NCI-H345 (cell line): ENCODE data around the gene TNNC2.
A peak's percentile ranks its signal among the peaks of the same experiment; 100 is the strongest.
"Not testable (repeated sequence)": the region's sequence is repeated elsewhere in the genome, so short reads cannot be mapped to it uniquely, and the experiment has no call there.

Experiments used
- DNase-seq: peaks from one replicate; lab custom pipeline; 2025; lab: John Stamatoyannopoulos, UW

Gene TNNC2

DNA sequence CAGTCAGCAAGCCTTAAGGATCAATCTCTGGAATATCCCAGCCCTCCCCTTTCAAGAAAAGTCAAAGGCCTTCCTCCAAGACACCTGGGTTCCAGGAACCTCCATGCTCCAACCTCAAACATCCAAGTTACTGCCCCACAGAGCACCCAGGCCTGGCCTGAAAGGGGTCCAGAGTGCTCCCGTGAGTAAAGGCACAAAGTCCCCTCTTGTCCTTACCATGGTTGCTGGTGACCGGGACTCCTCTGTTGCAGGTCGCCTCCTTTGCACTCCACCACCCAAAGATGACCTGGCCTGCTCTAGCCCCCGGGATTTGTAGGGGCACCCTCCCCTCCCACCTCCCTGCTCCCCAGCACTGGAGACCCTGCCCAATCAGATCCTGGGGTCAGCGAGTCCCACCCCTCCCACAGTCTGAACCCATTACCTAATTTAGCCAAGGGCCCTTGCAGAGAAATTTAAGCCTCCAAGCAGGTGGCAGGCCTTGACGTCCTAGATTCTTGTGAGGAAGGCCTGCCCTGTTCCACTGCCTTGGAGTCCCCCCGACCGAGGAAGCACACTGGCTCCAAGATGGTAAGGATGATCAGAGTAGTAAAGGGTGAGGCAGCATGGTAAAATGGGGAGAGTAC lies at the start of gene TNNC2:
Gene TNNC2 (minus strand): TSS at position 283 of the 623 bp plus-strand sequence. CDS start 64 bp downstream, at position 219.
- DNase-seq = no peak

DNA sequence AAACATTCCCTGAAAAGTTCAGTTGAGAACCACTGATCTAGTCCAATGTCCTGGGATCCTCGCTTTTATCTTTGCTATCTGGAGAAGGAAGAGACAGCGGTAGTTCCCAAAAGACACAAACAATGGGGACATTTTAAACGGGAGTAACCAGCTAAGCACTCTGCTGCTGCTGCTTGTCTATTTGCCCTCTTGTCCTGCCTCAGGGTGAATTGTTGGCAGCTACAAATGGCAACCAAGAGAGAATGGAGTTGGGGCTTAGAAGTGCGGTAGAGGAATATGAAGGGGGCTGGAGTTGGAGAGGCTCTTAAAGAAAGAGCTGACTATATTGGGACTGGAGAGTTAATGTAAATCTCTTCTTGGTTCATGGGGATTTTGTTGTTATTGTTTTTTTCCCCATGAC lies 47.5 kb upstream of the TNNC2 start:
- no peak for DNase-seq

DNA sequence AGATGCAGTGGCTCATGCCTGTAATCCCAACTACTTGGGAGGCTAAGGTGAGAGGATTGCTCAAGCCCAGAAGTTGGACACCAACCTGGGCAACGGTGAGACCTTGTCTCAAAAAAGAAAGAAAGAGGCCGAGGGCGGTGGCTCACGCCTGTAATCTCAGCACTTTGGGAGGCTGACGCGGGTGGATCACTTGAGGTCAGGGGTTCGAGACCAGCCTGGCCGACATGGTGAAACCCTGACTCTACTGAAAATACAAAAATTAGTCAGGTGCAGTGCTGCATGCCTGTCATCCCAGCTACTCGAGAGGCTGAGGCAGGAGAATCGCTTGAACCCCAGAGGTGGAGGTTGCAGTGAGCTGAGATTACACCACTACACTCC lies 47.0 kb upstream of the TNNC2 start:
- not testable (repeated sequence) for DNase-seq

DNA sequence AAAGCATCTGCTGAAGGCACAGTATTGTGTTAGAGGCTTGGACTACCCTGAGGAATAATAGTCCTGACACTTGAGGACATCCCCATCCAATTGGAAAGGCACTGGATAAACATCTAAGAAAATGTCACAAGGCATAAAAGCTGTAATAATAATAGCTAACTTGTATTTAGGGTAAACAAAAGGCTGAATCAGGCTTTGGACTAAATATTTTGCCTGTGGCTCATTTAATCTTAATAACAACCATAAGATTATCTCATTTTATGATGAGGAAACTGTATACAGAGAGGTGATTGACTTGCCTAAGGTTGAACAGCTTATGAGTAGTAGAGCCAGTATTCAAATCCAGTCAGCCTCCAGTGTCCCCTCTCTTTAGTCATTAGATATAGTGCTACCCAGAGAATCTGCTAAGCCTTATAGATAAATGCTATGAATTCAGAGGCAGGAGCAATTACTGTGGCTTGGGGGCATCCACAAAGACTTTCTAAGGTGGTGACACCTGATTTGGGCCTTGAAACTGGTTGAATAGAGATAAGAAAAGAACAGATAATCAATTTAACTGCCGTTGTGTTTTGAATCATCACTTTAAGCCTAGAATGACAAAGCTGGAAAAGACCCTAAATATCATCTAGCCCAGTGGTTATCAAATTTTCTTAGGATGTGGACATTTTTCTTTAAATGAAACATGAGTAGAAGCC lies 46.4 kb upstream of the TNNC2 start:
- no peak for DNase-seq

DNA sequence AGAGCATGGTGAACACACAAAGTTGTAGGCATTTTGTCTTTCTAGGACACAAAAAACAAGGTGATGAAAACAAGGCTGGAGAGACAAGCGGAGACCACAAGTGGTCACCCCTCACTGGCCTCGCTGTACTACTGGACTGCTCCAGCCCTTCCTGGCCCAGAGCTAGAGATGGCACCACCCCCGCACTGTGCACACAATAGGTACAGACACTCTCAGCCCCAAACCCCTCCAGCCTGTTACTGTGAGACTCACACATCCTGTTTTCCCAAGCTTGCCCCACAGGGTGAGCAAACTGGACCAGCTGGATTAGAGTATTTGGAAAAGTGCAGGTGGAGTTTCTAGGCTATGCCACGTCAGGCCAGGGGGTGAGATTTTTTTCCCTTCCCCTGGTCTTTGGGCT lies 45.5 kb upstream of the TNNC2 start:
- no peak for DNase-seq

DNA sequence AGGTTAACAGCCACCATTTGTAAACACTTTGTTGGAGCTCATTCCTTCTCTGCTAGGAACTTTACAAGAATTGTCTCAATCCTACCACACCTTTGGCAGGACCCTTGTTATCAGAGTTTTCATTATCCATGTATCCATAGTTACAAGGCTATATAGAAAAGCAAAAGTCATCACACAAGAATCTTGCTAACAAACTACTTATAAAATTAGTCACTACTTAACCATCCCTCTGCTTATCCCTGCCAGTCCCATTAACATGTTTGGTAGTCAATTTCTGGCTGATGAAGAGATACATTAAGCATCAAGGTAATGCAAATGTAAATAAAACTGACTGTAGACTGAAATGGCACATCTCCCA lies 40.7 kb upstream of the TNNC2 start:
- no peak for DNase-seq

DNA sequence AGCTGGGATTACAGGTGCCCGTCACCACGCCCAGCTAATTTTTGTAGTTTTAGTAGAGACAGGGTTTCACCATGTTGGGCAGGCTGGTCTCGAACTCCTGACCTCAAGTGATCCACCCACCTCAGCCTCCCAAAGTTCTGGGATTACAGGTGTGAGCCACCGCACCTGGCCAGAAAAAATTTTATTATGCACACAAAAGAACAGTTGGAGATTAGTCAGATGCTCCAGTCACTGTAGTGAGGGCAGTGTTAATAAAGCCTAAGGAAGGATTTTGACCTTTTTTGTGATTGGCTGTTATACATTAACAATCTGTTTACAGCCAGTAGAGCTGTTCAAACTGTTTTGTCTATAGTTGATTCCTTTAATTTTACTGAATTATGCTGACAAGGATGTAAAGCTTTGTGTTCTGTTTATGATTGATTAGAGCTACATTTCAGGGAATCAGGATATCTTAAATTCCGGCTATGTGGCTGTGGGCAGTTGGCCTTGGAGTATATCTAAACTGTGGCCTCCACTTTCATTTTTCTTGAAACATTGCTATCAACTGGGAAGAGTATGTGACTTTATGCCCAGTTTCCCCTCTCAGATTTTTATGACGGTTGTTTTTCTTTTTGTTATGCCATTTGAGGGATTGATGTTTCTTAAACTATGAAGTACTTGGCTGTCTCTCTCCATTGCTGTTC lies 40.2 kb upstream of the TNNC2 start:
- no peak for DNase-seq

DNA sequence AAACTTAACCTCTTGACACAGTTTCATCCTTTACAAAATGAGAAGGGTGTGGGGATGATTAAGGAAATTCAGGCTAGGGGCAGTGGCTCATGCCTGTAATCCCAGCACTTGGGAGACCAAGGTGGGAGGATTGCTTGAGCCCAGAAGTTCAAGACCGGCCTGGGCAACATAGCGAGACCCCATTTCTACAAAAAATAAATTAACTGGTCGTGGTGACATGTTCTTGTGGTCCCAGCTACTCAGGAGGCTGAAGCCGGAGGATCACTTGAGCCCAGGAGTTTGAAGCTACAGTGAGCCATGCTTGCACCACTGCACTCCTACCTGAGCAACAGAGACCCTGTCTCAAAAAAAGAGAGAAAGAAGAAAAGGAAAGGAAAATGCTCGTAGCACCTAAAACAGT lies 39.3 kb upstream of the TNNC2 start:
- no peak for DNase-seq

DNA sequence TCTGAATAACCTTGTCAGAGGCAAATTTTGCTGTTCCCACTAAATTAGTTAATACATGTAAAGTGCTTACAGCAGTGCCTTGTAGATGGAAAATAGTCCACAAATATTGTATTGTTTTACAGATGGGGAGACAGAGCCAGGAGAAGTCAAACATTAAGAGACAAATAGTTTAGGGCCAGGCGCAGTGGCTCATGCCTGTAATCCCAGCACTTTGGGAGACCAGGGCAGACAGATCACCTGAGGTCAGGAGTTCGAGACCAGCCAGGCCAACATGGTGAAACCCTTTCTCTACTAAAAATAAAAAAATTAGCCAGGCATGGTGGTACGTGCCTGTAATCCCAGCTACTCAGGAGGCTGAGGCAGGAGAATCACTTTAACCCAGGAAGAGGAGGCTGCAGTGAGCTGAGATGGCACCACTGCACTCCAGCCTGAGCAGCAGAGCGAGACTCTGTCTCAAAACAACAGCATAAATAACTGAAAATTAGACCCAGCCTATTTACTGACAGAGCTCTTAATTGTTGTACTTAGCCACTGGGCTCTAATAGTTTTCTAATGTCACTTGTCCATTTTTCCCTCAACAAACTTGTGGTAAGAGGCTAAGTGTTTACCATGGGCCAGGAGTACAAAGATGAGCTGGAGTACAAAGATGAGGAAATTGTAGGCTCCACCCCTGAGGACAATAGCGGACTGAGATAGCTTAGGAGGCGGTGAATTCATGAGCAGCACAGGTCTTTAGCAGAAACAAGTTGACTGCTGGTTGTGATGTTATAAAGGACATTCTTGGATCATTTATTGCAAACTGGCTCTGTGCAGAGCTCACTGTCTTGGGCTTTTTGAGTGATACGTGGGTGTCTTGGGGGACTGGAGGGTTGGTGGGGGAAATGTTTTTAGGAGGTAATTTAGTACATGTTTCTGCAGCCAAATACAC lies 36.7 kb upstream of the TNNC2 start:
- DNase-seq = no peak

DNA sequence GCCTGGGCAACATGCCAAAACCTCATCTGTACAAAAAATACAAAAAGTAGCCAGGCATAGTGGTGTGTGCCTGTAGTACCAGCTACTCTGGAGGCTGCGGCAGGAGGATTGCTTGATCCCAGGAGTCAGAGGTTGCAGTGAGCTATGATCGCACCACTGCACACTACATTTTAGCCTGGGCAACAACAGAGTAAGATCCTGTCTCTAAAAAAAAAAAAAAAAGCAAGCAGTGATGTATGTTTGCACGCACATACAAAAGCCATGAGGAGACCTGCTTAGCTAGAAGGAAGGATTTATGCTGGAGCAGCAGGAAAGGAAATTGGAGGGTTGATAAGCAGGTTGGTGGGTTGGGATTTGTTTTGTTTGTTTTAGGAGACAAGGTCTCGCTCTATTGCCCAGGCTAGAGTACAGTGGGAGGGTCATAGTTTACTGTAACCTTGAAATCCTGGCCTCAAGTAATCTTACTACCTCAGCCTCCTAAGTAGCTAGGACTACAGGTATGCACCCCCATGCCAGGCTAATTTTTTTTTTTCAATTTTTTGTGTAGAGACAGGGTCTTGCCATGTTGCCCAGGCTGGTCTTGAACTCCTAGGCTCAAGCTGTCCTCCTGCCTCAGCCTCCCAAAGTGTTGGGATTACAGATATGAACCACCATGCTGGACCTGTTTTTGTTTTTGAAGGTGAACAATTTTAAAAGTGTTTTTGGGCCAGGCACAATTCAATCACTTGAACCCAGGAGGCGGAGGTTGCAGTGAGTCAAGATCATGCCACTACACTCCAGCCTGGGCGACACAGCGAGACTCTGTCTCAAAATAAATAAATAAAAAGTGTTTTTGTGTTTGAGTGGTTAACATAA lies 34.3 kb upstream of the TNNC2 start:
- DNase-seq = peak; percentile 85

DNA sequence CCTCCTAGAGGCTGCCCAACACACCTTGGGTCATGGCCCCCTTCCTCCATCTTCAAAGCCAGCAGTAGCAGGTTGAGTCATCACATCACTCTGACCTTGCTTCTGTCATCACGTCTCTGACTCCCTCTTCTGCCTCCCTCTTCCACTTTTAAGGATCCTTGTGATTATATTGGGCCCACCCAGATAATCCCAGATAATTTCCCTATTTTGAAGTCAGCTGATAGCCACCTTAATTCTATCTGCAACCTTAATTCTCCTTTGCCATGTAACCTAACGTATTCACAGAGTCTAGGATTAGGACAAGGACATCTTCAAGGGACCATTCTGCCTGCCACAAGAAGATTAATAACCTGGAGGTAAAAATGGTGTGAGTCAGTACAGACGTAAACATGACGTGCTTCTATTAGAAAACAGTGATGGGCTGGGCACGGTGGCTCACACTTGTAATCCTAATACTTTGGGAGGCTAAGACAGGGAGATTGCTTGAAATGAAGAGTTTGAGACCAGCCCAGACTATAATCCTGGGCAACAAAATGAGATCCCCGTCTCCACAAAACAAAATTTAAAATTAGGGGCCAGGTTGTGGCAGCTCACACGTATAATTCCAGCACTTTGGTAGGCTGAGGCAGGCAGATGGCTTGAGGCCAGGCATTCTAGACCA lies 33.6 kb upstream of the TNNC2 start:
- DNase-seq = peak; percentile 26

DNA sequence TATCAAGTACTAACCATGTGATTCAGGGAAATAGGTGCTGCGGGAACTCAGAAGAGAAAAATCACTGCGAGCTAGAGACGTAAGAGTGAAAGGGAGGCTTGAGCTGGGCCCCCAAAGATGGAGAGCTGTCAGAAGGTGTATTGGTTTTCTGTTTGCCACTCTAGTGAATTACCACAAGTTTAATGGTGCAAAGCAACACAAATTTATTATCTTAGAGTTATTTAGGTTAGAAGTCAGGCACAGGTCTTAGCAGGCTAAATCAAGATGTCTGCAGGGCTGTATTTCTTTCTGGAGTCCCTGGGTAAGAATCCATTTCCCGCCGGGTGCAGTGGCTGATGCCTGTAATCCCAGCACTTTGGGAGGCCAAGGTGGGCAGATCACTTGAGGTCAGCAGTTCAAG lies 32.8 kb upstream of the TNNC2 start:
- DNase-seq = no peak

DNA sequence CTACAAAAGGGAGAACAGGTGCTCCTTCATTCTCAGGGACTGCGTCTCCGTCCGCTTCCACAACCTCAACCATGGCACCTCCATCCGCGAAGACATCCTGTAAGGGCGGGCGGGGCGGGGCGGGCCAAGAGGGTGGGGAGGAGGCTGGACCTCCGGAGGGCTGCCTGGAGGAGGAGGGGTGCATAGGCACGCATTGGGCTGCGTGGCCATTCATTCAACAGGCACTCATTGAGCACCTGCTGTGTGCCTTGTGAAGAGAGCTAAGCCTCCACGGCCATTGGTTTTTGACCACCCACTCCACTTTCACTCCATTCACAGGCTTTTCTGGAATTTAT lies 30.7 kb upstream of the TNNC2 start:
- no peak for DNase-seq

DNA sequence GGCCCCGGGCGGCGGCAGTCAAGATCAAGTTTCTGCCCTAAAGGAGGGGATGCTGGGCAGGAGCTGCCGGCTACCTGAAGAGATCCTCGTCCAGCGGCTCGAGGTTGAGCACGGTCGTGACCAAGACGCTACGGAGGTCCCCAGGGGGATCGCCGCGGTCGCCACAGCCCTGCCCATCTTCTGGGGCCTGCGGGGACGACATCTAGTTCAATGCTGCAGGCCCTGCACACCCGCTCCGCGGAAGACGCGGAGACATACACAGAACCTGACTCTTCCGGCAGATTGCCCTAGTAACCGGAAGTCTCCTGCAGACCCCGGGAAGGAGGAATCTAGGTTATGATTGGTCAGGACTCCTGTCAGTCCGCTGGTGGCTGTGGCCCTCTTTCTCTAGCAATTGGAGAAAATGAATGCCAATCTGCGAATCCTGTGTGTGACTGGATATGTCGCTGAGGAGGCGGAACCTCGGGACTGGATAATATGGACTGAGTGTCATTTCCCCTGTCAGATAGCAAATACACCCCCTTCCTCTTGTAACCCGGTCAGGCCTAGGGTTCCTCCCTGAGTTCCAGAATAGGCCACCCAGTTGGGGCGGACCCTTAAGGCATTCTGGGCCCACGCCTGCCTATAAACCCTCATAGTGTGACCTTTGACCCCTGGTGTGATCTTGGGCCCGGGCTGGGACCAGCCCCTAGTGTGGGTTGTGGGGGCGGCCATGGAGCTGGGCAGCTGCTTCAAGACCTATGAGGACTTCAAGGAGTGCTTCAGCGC lies 30.2 kb upstream of the TNNC2 start, which contains the start of the genes ACOT8 and ZSWIM3:
Gene ACOT8 (minus strand): TSS at position 279 of the 768 bp plus-strand sequence. CDS start 77 bp downstream, at position 202.
Gene ZSWIM3 (plus strand): TSS at position 501 of the 768 bp plus-strand sequence. CDS start 212 bp downstream, at position 713.
- DNase-seq = peak; percentile 100

DNA sequence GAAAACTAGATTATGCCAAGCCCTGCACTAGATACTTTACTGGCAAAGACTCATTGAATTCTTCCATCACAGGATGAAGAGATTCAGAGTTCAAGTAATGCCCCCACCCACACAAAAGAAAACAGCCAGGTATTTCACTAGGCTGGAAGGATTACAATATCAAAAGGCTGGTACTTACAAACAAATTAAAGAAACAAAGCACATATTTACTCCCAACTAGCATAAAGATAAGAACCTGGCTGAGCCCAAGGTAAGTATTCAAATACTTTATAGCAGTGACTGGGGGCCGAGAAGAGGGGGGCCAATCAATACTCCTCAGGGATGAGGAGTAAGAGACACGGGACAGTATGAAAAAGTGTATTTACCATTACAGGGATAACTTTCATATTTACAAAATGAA lies 26.4 kb upstream of the TNNC2 start:
- DNase-seq = no peak

DNA sequence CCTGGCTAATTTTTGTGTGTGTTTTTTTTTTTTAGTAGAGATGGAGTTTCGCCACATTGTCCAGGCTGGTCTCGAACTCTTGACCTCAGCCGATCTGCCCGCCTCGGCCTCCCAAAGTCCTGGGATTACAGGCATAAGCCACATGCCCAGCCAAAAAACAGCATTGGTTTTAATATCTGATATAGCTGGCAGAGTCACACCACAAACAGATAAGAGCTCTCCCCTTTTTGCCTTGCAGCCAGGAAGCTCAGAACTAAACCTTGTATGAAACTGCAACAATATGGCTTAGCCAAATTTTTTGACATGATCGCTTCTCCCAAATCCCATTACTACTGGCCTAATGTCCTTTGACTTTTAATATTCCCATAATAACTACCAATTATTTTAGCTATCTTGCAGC lies 25.2 kb upstream of the TNNC2 start:
- DNase-seq = no peak

DNA sequence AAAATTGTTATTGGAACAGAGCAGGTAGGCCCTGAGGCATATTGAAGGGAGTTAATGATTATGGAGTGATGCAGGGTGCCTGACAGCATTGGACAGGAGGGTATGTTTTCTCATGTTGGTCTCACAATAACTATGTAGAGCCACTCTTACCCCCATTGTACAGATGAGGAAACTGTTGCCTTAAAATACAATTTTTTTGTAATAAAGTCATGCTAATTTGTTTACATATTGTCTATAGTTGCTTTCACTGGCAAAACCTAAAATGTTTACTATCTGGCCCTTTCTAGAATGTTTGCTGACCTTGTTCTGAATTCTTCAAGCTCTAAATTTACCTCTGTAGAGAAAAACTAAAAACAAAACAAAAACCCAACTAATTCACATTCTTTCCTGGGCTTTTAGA lies 24.4 kb upstream of the TNNC2 start:
- no peak for DNase-seq

DNA sequence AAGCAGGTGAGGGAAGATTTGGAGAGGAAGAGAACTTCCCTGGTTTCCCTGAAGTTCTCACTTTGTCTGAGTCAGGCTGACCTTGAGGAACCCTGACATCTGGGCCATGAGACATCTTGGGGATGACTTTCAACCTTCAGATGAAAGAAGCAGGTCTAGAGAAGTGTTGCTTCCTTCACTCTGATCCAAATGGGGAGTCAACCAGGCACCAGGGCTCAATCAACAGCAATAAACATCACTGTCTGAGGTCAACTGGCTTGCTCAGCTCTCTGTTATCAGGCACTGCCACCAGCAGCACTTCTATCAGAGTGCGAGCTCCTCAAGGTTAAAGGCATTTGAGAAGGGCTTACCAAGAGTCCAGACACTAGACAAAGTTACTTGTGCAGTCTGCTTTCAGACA lies 23.8 kb upstream of the TNNC2 start:
- no peak for DNase-seq

DNA sequence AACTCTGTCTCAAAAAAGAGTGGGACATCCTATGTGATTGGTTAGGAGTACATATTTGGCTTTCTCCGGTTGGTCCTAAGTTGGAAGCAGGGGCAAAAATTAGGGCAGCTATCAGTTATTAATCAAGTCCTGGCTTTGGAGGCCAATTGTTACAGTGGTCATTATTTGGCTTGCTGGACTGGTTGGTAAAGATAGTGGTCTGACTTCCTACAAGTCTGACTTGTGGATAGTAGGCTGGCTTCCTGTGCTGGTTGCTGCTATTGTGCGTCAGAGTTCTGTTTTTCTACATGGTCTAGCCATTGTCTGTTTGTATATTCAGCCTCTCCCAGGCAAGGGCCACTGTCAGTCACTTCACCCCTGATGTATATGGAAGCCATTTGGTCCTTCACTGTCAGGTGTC lies 23.1 kb upstream of the TNNC2 start:
- DNase-seq = no peak

DNA sequence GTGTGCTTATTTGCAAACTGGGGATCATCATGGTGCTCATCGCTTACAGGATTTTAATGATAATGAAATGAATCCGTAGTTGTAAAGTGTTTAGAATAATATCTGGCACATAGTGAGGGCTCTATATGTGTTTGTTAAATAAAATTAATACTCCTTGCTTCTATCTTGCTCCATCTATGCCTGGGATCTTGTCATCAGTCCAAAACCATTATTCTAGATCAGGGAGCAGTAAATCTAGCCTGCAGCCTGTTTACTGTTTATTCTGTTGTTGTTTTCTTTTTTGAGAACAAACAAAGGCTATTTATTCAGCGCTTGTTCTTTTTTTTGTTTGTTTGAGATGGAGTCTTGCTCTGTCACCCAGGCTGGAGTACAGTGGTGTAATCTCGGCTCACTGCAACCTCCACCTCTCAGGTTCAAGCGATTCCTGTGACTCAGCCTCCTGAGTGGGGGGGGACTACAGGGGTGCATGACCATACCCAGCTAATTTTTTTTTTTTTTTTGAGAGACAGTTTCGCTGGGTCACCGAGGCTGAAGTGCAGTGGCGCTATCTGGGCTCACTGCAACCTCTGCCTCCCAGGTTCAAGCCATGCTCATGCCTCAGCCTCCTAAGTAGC lies 22.0 kb upstream of the TNNC2 start:
- no peak for DNase-seq
